Measurements from ENCODE around the gene C10orf71.

The C10orf71 gene

DNA sequence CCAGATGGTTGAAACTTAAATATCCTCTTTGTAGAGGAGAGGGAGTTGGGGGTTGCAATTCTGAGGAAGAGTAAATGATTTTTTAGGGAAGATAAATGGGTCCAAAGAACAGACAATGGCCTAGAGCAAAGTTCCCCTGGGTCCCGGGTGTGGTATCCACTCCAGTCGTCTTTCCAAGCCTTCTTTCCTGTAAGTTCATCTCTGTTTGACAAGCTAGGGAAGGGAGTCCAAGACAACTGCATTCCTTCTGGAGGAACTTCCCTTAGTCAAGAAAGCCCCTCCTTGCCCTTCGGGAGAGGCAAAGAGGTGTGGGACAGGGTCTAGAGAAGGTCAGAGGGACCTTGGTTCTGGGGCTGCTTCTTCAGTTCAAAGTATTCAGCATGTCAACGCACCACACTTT lies 33.4 kb downstream of the C10orf71 start:
- Mint-ChIP-seq H3K4me1 (ENCODE audit: low read depth) (peaks cover 8% of the 10 kb centered on the region), H3K4me3 (no peak overlapping the region), H3K27me3 (ENCODE audit: low read depth) (no peaks in the 10 kb centered on the region), H3K27ac (no peak overlapping the region), H3K36me3 (ENCODE audit: low read depth) (peaks cover 7% of the 10 kb centered on the region), H3K9me3 (peaks cover 21% of the 10 kb centered on the region)
- DNase-seq (ENCODE audit: low spot score), result no peak

GRCh38 chr10:49332768-49333167 lies 33.8 kb downstream of the C10orf71 start:
- DNase-seq (ENCODE audit: low spot score), result no peak
- peaks cover 21% of the 10 kb centered on the region for H3K9me3 Mint-ChIP-seq
- H3K27ac Mint-ChIP-seq, result no peak overlapping the region
- no peak overlapping the region for H3K4me3 Mint-ChIP-seq
- peaks cover 8% of the 10 kb centered on the region for H3K4me1 Mint-ChIP-seq (ENCODE audit: low read depth)
- H3K36me3 Mint-ChIP-seq (ENCODE audit: low read depth), result peaks cover 7% of the 10 kb centered on the region
- H3K27me3 Mint-ChIP-seq (ENCODE audit: low read depth), result no peaks in the 10 kb centered on the region

GRCh38 chr10:49333192-49333591 lies 34.2 kb downstream of the C10orf71 start:
- Mint-ChIP-seq H3K27ac (no peak overlapping the region), H3K4me3 (no peak overlapping the region), H3K4me1 (ENCODE audit: low read depth) (peaks cover 8% of the 10 kb centered on the region), H3K36me3 (ENCODE audit: low read depth) (peaks cover 7% of the 10 kb centered on the region), H3K9me3 (peaks cover 21% of the 10 kb centered on the region), H3K27me3 (ENCODE audit: low read depth) (no peaks in the 10 kb centered on the region)
- DNase-seq (ENCODE audit: low spot score), result no peak

DNA sequence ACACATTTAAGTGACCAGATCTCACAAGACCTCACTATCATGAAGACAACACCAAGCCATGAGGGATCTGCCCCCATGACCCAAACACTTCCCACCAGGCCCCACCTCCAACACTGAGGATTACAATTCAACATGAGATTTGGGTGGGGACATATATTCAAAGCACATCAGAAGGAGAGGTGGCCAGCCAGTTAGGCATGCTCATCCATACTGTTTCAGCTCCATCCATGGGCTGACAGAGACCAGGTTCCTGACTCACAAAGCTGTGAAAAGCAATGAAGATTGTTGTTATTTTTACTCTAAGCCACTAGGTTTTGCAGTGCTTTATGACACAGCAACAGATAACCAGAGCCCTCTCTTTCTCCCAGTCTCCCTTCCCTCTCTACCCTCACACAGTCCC lies 36.0 kb downstream of the C10orf71 start:
- Mint-ChIP-seq H3K27ac (peak overlapping the region; percentile 2), H3K36me3 (ENCODE audit: low read depth) (peaks cover 7% of the 10 kb centered on the region), H3K4me3 (no peak overlapping the region)

DNA sequence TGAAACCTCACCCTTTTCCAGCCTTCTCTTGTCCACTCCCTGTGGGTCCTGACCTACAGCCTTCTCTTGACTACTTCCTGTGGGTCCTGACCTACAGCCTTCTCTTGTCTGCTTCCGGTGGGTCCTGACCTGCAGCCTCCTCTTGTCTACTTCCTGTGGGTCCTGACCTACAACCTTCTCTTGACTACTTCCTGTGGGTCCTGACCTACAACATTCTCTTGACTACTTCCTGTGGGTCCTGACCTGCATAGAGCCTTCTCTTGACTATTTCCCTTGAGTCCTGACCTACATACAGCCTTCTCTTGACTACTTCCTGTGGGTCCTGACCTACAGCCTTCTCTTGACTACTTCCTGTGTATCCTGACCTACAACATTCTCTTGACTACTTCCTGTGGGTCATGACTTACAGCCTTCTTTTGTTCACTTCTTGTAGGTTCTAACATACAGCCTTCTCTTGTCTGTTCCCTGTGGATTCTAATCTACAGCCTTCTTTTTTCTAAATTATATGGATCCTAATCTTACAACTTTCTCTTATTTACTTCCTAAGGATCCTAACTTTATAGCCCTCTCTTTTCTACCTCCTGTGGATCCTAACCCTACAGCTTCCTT lies 36.5 kb downstream of the C10orf71 start:
- H3K4me3 Mint-ChIP-seq, result peak overlapping the region; percentile 9

More for the DNA sequence above, 36.0 kb downstream of the C10orf71 start:
- Mint-ChIP-seq H3K27me3 (ENCODE audit: low read depth) (peaks cover 7% of the 10 kb centered on the region), H3K4me1 (ENCODE audit: low read depth) (peaks cover 8% of the 10 kb centered on the region), H3K9me3 (peaks cover 21% of the 10 kb centered on the region)
- DNase-seq (ENCODE audit: low spot score), result no peak

DNA sequence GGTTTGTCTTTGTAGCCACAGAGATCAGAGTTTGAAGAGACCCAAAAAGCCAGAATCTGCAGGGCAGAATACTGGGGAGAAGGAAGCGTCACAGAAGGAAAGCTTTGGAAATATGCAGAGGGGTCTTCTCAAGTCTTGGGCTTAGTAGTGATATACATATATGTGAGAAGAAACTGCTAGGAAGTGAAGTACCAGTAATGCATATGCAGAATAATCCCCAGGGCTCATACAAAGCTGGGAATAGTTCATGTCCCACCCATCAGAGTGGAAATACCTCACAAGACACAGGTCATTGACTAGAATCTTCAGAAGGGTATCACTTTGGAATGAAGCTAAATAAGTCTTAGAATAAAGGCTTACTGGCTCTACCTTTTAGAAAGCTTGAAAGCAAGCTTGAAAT lies 39.6 kb downstream of the C10orf71 start:
- H3K27ac Mint-ChIP-seq, result no peak overlapping the region
- peaks cover 11% of the 10 kb centered on the region for H3K27me3 Mint-ChIP-seq (ENCODE audit: low read depth)
- peaks cover 8% of the 10 kb centered on the region for H3K4me1 Mint-ChIP-seq (ENCODE audit: low read depth)
- DNase-seq (ENCODE audit: low spot score), result no peak
- peaks cover 21% of the 10 kb centered on the region for H3K9me3 Mint-ChIP-seq
- peaks cover 7% of the 10 kb centered on the region for H3K36me3 Mint-ChIP-seq (ENCODE audit: low read depth)
- no peak overlapping the region for H3K4me3 Mint-ChIP-seq

More for the DNA sequence above, 36.5 kb downstream of the C10orf71 start:
- DNase-seq (ENCODE audit: low spot score), result no peak
- H3K4me1 Mint-ChIP-seq (ENCODE audit: low read depth), result peaks cover 8% of the 10 kb centered on the region
- peaks cover 21% of the 10 kb centered on the region for H3K9me3 Mint-ChIP-seq
- peaks cover 7% of the 10 kb centered on the region for H3K36me3 Mint-ChIP-seq (ENCODE audit: low read depth)
- H3K27ac Mint-ChIP-seq, result peak overlapping the region; percentile 2
- peaks cover 7% of the 10 kb centered on the region for H3K27me3 Mint-ChIP-seq (ENCODE audit: low read depth)

GRCh38 chr10:49344840-49345239 lies 45.9 kb downstream of the C10orf71 start:
- DNase-seq (ENCODE audit: low spot score), result no peak
- peaks cover 16% of the 10 kb centered on the region for H3K27me3 Mint-ChIP-seq (ENCODE audit: low read depth)
- no peak overlapping the region for H3K4me3 Mint-ChIP-seq

DNA sequence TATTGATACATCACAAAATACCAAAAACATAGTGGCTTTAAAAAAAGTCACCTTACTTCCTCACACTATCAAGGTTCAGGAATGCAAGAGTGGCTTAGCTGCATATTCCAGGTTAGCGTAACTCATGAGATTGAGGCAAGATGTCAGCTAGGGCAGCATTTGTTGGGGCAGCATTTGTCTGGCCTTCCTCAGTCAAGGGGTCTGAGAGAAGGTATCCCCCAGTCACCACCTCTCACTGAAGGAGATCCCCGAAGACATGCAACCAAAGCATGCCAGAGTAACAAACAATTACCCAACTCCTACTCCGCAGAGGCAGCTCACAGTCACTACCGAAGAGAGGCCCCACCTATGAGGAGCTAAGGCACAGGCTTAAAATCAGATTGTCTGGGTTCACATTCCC lies 48.4 kb downstream of the C10orf71 start:
- no peak for DNase-seq (ENCODE audit: low spot score)
- Mint-ChIP-seq H3K27ac (no peak overlapping the region), H3K27me3 (ENCODE audit: low read depth) (peaks cover 12% of the 10 kb centered on the region), H3K9me3 (peaks cover 5% of the 10 kb centered on the region), H3K36me3 (ENCODE audit: low read depth) (no peaks in the 10 kb centered on the region), H3K4me3 (no peak overlapping the region), H3K4me1 (ENCODE audit: low read depth) (no peaks in the 10 kb centered on the region)

More at GRCh38 chr10:49344840-49345239, 45.9 kb downstream of the C10orf71 start:
- H3K9me3 Mint-ChIP-seq, result no peaks in the 10 kb centered on the region
- H3K4me1 Mint-ChIP-seq (ENCODE audit: low read depth), result no peaks in the 10 kb centered on the region
- no peaks in the 10 kb centered on the region for H3K36me3 Mint-ChIP-seq (ENCODE audit: low read depth)
- H3K27ac Mint-ChIP-seq, result no peak overlapping the region

DNA sequence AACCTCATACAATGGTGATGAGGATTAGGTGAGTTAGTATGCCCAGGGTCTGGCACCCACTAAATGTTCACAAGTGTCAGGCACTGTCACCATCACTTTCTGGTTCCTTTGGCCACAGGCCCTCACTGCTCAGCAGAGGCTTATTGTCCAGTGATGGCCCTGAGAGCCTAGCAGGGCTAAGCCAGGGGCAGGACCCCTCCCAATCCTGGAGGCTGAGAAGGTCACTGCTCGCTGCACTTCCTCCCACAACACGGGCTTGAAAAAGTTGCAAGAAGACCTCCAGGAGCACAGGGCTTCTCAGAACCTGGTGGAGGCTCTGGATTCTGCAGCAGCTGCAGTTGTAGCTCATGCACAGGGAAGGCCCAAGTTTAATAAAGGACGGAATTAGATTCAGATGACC lies 48.9 kb downstream of the C10orf71 start:
- DNase-seq (ENCODE audit: low spot score), result no peak
- no peak overlapping the region for H3K4me3 Mint-ChIP-seq
- H3K9me3 Mint-ChIP-seq, result peaks cover 5% of the 10 kb centered on the region
- no peak overlapping the region for H3K27ac Mint-ChIP-seq
- H3K36me3 Mint-ChIP-seq (ENCODE audit: low read depth), result no peaks in the 10 kb centered on the region
- H3K4me1 Mint-ChIP-seq (ENCODE audit: low read depth), result no peaks in the 10 kb centered on the region
- H3K27me3 Mint-ChIP-seq (ENCODE audit: low read depth), result peaks cover 12% of the 10 kb centered on the region

GRCh38 chr10:49348593-49348992 lies 49.6 kb downstream of the C10orf71 start:
- H3K27me3 Mint-ChIP-seq (ENCODE audit: low read depth), result peaks cover 12% of the 10 kb centered on the region
- DNase-seq (ENCODE audit: low spot score), result no peak
- H3K4me3 Mint-ChIP-seq, result no peak overlapping the region
- H3K9me3 Mint-ChIP-seq, result peaks cover 5% of the 10 kb centered on the region
- H3K27ac Mint-ChIP-seq, result no peak overlapping the region
- no peaks in the 10 kb centered on the region for H3K36me3 Mint-ChIP-seq (ENCODE audit: low read depth)
- no peaks in the 10 kb centered on the region for H3K4me1 Mint-ChIP-seq (ENCODE audit: low read depth)

DNA sequence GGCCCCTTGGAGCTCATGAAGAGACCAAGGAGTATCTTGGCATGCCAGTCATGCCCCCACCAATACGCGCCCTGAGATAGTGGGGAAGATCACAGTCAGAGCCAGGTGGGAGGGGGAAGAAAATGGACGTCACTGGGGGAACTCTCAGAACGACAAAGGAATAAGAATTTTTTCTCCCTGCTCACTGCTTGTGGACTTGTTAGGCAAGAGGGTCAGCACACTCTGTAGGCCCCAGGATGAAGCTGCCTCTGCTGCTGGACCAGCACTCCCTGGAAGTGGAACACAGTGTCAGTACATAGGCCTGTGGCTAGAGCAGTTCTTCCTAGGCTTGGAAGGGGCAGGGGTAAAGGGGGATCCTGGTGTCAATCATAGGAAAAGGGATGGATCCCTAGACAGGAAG lies 50.4 kb downstream of the C10orf71 start:
- Mint-ChIP-seq H3K4me1 (ENCODE audit: low read depth) (no peaks in the 10 kb centered on the region), H3K36me3 (ENCODE audit: low read depth) (no peaks in the 10 kb centered on the region), H3K9me3 (peaks cover 5% of the 10 kb centered on the region), H3K27me3 (ENCODE audit: low read depth) (peaks cover 8% of the 10 kb centered on the region), H3K27ac (no peak overlapping the region), H3K4me3 (no peak overlapping the region)
- no peak for DNase-seq (ENCODE audit: low spot score)

GRCh38 chr10:49350138-49350537 lies 51.2 kb downstream of the C10orf71 start:
- Mint-ChIP-seq H3K4me3 (no peak overlapping the region), H3K27ac (no peak overlapping the region), H3K4me1 (ENCODE audit: low read depth) (no peaks in the 10 kb centered on the region), H3K27me3 (ENCODE audit: low read depth) (peaks cover 8% of the 10 kb centered on the region), H3K9me3 (peaks cover 5% of the 10 kb centered on the region), H3K36me3 (ENCODE audit: low read depth) (no peaks in the 10 kb centered on the region)
- DNase-seq (ENCODE audit: low spot score), result no peak

DNA sequence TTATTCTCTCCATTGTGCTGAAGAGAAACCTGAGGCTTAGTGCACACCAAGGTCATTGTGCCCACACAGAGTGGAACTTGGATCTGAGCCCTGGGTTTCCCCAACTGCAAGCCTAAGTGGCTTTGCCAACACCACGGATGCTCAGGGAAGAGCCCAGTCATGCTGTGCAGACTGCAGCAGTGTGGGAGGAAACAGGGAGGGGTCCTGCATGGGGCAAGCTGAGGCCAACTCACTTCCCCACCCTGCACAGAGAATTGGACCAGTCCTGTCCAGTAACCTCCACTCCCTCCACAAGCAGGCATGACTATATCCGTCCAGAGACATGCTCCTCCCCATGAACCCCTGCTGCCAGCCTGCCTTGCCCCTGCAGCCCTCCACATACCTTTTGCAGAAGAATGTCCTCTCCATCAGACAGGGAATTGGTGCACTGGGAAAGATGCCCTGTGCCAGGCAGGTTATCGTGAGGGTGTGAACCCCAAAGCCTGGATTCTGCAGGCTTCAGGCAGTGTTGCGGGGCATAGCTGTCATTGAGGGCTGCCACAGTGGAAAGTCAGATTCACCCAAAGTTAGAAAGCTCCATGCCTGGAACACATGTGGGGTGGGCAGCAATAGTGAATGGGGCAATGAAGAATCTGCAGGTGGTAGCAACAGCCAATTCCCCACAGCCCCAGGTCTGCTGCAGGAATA lies 52.0 kb downstream of the C10orf71 start:
- Mint-ChIP-seq H3K36me3 (ENCODE audit: low read depth) (no peaks in the 10 kb centered on the region), H3K9me3 (peaks cover 5% of the 10 kb centered on the region), H3K27me3 (ENCODE audit: low read depth) (peaks cover 2% of the 10 kb centered on the region), H3K27ac (no peak overlapping the region), H3K4me1 (ENCODE audit: low read depth) (no peaks in the 10 kb centered on the region), H3K4me3 (no peak overlapping the region)
- DNase-seq (ENCODE audit: low spot score), result no peak

GRCh38 chr10:49351669-49352068 lies 52.7 kb downstream of the C10orf71 start:
- Mint-ChIP-seq H3K27me3 (ENCODE audit: low read depth) (peaks cover 2% of the 10 kb centered on the region), H3K4me1 (ENCODE audit: low read depth) (no peaks in the 10 kb centered on the region)

More at GRCh38 chr10:49351669-49352068, 52.7 kb downstream of the C10orf71 start:
- H3K36me3 Mint-ChIP-seq (ENCODE audit: low read depth), result no peaks in the 10 kb centered on the region
- H3K9me3 Mint-ChIP-seq, result peaks cover 5% of the 10 kb centered on the region
- H3K4me3 Mint-ChIP-seq, result no peak overlapping the region
- no peak for DNase-seq (ENCODE audit: low spot score)
- no peak overlapping the region for H3K27ac Mint-ChIP-seq
